Amygdala (tissue), 56 donors: Measurements from ENCODE around the gene SMIM23.

Experiments
- DNase-seq, 56 donors: peaks; one replicate each; lab custom pipeline; 2025; lab: John Stamatoyannopoulos, UW

Gene SMIM23

DNA sequence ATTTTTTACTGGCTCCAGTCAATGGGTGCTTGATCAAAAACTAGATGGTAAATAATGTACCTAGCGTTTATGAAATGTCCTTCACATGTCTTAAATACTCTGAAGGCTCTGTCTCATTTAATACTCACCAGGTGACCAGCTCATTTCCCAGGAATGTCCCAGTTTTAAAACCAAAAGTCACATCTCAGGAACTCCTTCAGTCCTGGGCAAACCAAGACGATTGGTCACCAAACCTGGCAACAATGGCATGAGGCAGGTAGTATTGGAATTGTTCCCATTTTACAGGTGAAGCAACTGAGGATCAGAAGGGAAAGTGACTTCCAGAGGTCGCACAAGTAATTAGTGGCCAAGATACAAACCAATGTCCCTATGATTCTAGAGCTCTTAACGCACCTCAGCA, 27.7 kb downstream of the SMIM23 start:
- DNase-seq, result no peak

DNA sequence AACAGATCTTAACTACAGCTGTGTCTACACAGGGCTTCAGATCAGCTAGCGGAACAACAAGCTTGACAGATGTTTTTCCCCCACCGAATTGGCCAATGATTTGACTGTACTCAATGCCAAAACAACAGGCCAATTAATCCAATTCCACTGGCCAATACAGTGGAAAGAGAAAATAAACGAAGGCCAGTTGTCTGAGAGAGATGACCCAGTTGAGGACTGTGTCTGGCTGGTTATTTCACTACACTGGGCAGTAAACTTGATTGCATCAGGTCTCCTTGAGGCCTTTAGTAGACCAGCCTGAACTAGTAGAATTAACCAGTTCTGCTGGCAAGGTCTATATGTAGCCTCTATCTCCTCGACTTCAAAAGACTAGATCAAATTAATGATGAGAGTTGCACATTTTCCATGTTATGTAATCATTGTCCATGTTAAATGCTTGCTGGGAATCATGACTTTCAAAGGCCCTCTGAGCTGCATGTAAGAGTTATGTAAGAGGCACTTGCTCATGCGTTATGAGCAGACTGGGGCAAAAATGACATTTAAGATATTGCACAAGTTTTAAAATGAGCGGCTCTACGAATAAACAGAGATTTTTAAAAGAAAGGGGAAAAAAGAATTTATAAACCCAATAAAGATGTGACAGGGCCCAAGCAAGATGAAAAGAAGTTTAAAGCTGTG, 28.3 kb downstream of the SMIM23 start:
- DNase-seq, result no peak

- no peak for DNase-seq
These were observed 31.0 kb downstream of the SMIM23 start for GRCh38 chr5:171816666-171817065.

DNA sequence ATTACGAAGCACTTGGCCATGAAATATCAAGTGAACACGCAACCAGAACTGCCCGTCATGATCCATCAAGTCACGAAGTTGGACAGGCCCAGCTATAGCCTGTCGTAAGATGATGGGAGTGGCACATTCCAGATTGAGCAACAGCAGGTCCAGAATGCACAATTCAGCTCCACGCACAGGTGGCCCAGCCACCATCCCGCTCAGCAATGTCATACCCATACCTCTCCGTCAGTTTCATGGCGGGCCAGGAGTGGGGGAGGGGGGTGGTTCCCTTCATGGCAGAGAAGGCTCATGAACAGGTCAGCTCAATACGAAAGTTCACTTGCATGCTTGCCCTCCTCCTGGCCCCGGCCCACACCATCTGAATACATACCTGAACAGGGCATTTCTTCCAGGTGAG, 34.9 kb downstream of the SMIM23 start:
- no peak for DNase-seq

DNA sequence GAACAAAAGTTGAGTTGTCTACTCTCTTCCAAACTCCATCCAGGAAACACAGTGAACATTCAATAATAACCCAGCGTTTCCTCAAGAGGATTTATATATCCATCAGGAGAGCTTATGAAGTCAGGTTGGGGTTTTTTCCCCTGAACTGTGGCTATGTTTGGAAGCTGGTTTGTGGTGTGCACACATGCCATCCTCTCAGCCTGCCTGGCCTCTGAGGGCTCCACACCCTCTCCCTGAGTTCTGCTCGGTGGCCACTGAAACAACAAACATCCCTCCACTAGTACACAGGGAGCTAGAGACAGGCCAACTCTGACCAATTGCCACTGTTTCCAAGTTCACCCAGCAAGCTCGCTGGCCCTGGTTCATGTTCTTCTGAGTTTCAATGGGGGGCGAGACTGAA, 35.7 kb downstream of the SMIM23 start:
- DNase-seq, result no peak

DNA sequence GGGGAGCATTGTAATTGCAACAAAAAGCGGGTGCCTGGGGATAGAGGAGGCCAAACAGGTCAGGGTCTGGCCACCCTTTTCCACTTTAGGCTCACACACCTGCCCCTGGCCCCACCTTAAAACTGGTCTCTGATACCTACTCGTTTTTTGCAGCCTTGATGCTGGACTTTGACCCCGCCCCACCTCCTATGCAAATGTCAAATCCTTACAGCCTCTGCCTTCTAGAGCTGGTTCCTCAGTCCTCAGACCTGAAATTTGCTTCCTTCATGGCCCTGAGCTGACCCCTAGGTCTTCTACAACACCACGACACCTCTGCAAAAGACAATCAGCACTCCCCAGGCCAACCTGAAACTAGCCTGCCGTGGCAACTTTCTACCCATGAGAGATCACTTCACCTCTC, 37.7 kb downstream of the SMIM23 start:
- no peak for DNase-seq

DNA sequence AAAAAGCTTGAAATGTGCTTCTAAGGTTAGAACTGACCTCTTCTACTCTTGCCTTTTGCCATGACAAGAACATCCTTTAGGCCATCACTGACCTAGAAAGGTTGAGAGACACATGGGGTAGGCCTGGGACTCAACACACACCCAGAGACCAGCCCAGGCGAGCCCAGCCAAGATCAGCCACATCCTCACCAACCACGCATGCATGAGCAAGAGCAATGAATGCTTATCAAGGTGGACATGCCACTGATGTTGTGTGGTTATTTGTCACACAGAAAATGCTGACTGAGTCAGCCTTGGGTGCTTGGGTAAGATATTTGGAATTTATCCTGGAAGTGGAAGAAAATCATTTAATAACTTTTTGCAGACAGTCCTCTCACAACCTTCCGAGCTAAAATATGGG, 39.4 kb downstream of the SMIM23 start:
- DNase-seq, result no peak

DNA sequence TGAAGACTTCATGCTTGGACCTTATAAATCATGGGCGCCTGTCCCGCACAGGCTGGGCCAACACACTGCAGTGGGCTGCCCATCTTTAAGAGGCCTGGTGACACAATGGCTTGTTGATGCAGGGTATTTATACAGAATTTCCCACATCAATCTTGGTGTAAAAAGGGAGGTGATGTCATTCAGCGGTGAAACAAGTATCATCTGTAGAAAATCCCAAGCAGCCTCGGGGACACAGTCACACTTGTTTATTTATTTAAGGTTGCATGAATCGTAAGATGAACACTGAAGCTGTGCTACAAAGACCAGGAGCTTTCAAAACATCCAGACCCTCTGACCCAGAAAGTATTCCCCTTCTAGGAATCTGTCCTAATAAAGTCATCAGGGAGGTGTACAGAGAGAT, 40.5 kb downstream of the SMIM23 start:
- DNase-seq, result no peak

- no peak for DNase-seq
These were observed 41.5 kb downstream of the SMIM23 start for GRCh38 chr5:171827162-171827561.

DNA sequence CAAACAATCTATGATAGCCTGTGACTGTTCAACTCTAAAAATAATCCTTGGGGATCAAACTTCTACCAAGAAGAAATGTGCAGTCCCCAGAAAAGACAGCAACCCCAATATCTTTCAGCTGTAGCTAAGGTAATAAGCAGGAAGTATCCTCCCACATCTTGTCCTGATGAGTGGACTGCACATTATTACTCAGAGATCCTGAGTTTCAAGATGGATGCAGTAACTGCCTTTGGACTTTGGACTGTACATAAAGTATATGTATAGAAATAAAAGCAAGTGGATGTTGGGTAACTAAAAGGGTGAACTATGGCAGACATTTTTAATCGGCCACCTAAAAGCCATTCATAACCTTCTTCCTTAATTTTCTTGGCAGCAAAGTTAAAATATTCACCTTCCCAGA, 45.1 kb downstream of the SMIM23 start:
- no peak for DNase-seq

DNA sequence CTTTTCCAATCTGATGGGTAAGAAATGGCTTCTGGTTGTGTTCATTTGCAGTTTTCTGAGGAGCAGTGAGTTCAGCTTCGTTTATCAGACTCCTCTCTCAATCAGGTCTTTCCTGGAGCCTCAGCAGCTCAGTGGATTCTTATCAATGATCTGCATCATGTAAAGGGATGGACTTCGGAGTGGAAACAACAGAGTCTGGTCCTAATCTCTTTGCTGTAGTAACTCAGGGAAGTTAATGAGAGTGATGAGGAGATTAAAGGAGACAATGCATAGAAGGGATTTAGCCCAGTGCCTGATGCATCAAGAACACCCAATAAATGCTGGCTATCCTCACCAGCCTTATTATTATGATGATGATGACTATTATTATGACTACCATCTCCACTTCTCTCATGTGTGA, 47.2 kb downstream of the SMIM23 start:
- DNase-seq, result no peak

GRCh38 chr5:171834461-171834860, 48.8 kb downstream of the SMIM23 start:
- DNase-seq, result no peak

DNA sequence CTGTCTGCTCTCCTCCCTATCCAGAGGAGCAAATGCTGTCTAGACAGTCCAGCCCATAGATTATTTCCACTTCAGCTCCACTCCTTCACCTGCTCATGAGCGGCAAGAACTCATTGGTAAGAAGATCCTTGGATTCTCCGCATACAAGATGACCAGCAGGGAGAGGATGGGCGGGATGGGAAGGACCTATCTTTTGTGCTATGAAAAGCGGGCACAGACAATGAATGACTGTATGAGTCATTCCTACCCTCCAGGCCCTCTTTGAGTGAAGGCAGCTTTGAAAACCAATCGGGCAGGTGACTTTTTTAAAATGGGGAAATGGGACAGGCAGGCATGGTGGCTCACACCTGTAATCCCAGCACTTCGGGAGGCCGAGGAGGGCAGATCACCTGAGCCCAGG, 49.4 kb downstream of the SMIM23 start:
- no peak for DNase-seq

DNA sequence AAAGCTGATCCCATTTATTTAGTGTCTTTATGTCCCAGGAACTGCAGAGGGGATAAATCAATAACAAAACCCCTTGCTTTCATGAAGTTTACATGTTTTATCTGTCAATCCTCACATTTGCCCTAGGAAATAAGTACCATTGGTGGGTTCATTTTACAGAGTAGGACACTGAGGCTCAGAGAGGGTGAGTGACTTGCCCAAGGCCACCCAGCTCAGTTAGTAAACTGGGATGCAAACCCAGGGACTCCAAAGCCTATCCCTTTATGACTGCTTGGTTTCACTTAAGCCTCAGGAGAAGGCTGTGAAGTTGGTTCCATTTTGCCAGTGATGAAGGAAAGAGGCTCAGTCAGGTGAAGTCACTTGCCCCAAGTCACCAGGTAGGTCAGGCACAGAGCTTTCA, 51.9 kb downstream of the SMIM23 start:
- no peak for DNase-seq

- no peak for DNase-seq
These were observed 52.4 kb downstream of the SMIM23 start for GRCh38 chr5:171838066-171838465.

DNA sequence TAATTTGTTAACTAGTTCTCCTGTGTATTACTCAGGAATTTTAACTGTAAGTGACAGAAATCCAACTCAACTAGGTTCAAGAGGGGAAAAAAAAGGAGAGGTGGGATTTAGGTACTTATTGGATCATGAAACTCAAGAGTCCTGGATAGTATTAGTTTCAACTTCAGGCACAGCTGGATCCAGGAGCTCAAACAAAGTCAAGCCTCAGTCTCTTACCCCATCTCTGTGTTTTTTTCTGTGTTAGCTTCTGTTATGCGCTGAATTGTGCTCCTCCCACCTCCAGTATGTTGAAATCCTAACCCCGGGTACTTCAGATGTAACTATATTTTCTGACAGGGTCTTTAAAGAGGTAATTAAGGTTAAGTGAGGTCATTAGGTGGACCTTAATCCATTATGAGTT, 53.5 kb downstream of the SMIM23 start:
- no peak for DNase-seq

DNA sequence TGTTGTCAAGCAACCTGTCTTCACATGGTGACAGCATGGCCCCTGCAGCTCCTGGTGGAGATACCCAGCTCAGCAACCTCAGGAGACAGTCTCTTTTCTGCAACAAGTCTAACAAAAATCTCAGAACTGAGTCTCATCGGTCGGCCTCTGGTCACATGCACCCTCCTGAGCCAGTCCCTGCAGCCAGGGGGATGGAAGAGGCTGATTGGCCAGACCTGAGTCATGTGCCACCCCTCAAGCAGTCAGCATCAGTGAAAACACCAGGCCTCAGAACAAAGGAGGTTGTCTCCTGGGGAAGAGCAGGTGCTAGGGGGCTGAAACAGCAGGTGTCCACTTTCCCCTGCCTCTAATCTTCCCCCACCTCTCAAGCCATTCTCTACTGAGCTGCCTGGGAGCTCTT, 54.4 kb downstream of the SMIM23 start:
- no peak for DNase-seq
